OCI-LY7 (cell line): ENCODE results near the gene QSER1. TPM values are rescaled to one million over a fixed set of nuclear protein-coding genes. Genes with fewer than 3 reads are reported as not detected.

ENCODE experiments used
- BruUV-seq: library from RNA; stranded (reverse); fragments of 400-500 nt; replicated peaks from 2 replicates; lab custom pipeline; 2021; lab: Mats Ljungman, UMichigan
- CTCF ChIA-PET: fragments of 300-600 bp; sonication (Branson Sonifier 250); formaldehyde crosslinking; loops from one replicate; lab custom pipeline; 2022; ENCODE audit warnings: antibody characterized with exemption; ENCODE audit not compliant: unreplicated experiment; lab: Charles Lee
- POLR2A ChIA-PET: fragments of 300-600 bp; sonication (Branson Sonifier 250); formaldehyde crosslinking; loops from one replicate; lab custom pipeline; 2022; ENCODE audit warnings: antibody characterized with exemption; lab: Charles Lee
- DNase-seq: peaks from one replicate; pipeline ENCODE4 v3.0.0-alpha.2; 2015; ENCODE audit warnings: low spot score
- H2AFZ ChIP-seq: fragments of 200-600 bp; sonication (generic), shearing (Covaris generic); 2 replicates; pipeline ENCODE4 v1.6.1; 2014; ENCODE audit warnings: mild to moderate bottlenecking, antibody characterized with exemption, low read length, moderate library complexity
- H3K27ac ChIP-seq: fragments of 200-600 bp; sonication (generic); 2 replicates; pipeline ENCODE4 v1.5.1; 2014; ENCODE audit warnings: mixed run types, low read depth, mild to moderate bottlenecking, moderate library complexity, low read length, inconsistent platforms; ENCODE audit not compliant: poor library complexity, severe bottlenecking
- H3K36me3 ChIP-seq: fragments of 200-600 bp; sonication (generic); 2 replicates; pipeline ENCODE4 v1.6.1; 2014; ENCODE audit warnings: mild to moderate bottlenecking, antibody characterized with exemption, low read length, moderate library complexity, mixed read lengths; ENCODE audit not compliant: insufficient read depth
- H3K4me1 ChIP-seq: fragments of 200-600 bp; sonication (generic); 2 replicates; pipeline ENCODE4 v1.5.1; 2014; ENCODE audit warnings: mild to moderate bottlenecking, low read length; ENCODE audit not compliant: insufficient read depth, poor library complexity, severe bottlenecking
- H3K4me2 ChIP-seq: fragments of 200-600 bp; sonication (generic); 2 replicates; pipeline ENCODE4 v1.6.1; 2014; ENCODE audit warnings: mild to moderate bottlenecking, low read length
- H3K4me3 ChIP-seq: fragments of 200-600 bp; sonication (generic); 2 replicates; pipeline ENCODE4 v1.5.1; 2014; ENCODE audit warnings: mild to moderate bottlenecking, low read depth, low read length; ENCODE audit not compliant: poor library complexity, severe bottlenecking
- H3K79me2 ChIP-seq: fragments of 200-600 bp; sonication (generic); 2 replicates; pipeline ENCODE4 v1.6.1; 2016; ENCODE audit warnings: low read depth, mild to moderate bottlenecking, low read length, moderate library complexity, mixed read lengths; ENCODE audit not compliant: insufficient read depth
- H3K9me2 ChIP-seq: fragments of 200-600 bp; sonication (generic); 2 replicates; pipeline ENCODE4 v1.6.1; 2016; ENCODE audit warnings: mild to moderate bottlenecking, low read length, mixed read lengths; ENCODE audit not compliant: insufficient read depth
- H3K9me3 ChIP-seq: fragments of 200-600 bp; sonication (generic); 2 replicates; pipeline ENCODE4 v1.6.1; 2014; ENCODE audit warnings: mild to moderate bottlenecking, mixed run types, low read length, mixed read lengths
- H4K20me1 ChIP-seq: fragments of 200-600 bp; sonication (generic); 2 replicates; pipeline ENCODE4 v1.6.1; 2014; ENCODE audit warnings: mild to moderate bottlenecking, antibody characterized with exemption, low read length, moderate library complexity, mixed read lengths; ENCODE audit not compliant: insufficient read depth
- EZH2phosphoT487 ChIP-seq: fragments of 200-600 bp; sonication (generic); IDR thresholded peaks from 2 replicates; pipeline ENCODE4 v1.6.1; 2018; ENCODE audit warnings: low read depth, borderline replicate concordance, mild to moderate bottlenecking, mixed run types, antibody characterized with exemption, low read length, moderate library complexity, mixed read lengths
- intact Hi-C: fragments of 100-400 bp; cut with micrococcal nuclease; formaldehyde crosslinking; loops from one replicate; pipeline ENCODE4 v1.10.0; 2022; ENCODE audit not compliant: unreplicated experiment
- total RNA-seq, 2 experiments: library from RNA; depleted of rRNA in 1 of 2; stranded (reverse); fragments of >200 nt in 1 of 2; shearing (Covaris generic) in 1 of 2; gene quantifications; 2 replicates each; pipeline ENCODE4 v1.2.3, GENCODE V29; 2014 to 2022
- TF ChIP-seq, protein P1 (sequence below): fragments of 200-600 bp; sonication (generic); conservative IDR thresholded peaks from 2 replicates; pipeline ENCODE4 v1.5.1; 2014; ENCODE audit warnings: mild to moderate bottlenecking, antibody characterized with exemption, low read length, moderate library complexity, mixed read lengths

The QSER1 gene
- total RNA-seq, 2 experiments from 2014 or later, result 30.6 to 46.3 TPM

DNA sequence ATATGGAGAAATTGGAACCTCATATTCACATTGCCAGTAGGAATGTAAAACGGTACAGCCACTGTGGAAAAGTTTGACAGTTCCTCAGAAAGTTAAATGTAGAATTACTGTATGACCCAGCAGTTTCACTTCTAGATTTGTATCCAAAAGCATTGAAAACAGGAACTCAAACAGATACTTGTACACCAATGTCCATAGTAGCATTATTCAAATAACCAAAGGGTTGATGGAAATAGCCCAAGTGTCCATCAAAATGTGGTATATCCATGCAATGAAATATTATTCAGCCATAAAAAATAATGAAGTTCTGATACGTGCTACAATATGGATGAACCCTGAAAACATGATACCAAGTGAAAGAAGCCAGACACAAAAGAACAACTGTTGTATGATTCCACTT is 45.1 kb upstream of the QSER1 start:
- POLR2A ChIA-PET, result no interaction called here

DNA sequence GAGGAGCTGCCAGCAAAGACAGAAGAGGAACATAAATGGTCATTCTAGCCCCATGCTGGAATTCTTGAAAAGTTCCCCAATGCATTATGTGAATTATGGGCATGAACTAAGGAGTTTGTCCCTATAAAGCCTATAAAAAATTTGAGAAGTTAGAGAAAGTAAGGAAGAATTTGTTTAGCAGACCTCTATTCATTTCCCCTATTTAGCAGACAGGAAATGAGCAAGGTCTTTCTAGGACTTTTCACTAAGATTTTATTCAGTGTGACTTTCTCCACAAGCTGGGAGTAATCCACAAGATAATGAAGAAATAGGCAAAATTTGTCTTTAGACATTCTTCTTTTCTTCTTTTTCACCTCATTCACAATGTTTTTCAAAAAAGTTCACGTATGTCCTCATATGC is 42.9 kb upstream of the QSER1 start:
- no peak overlapping the region for H3K27ac ChIP-seq
- BruUV-seq, result no TSS peak
- no peak overlapping the region for H3K4me3 ChIP-seq
- H3K9me2 ChIP-seq, result no peaks in the 10 kb centered on the region
- H4K20me1 ChIP-seq, result no peaks in the 10 kb centered on the region
- no peak overlapping the region for H3K4me2 ChIP-seq
- TF ChIP-seq, protein P1, sequence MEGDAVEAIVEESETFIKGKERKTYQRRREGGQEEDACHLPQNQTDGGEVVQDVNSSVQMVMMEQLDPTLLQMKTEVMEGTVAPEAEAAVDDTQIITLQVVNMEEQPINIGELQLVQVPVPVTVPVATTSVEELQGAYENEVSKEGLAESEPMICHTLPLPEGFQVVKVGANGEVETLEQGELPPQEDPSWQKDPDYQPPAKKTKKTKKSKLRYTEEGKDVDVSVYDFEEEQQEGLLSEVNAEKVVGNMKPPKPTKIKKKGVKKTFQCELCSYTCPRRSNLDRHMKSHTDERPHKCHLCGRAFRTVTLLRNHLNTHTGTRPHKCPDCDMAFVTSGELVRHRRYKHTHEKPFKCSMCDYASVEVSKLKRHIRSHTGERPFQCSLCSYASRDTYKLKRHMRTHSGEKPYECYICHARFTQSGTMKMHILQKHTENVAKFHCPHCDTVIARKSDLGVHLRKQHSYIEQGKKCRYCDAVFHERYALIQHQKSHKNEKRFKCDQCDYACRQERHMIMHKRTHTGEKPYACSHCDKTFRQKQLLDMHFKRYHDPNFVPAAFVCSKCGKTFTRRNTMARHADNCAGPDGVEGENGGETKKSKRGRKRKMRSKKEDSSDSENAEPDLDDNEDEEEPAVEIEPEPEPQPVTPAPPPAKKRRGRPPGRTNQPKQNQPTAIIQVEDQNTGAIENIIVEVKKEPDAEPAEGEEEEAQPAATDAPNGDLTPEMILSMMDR, result no peak
- TF ChIP-seq EZH2phosphoT487, result no peak
- no peaks in the 10 kb centered on the region for H3K9me3 ChIP-seq
- no peaks in the 10 kb centered on the region for H3K79me2 ChIP-seq
- H2AFZ ChIP-seq, result peak overlapping the region; percentile 39; the same call in 1 of the 2 replicates
- ChIA-PET POLR2A (no interaction called here), CTCF (no interaction called here)
- DNase-seq, result no peak
- no peaks in the 10 kb centered on the region for H3K36me3 ChIP-seq
- intact Hi-C loops, result no loop called here
- H3K4me1 ChIP-seq, result no peaks in the 10 kb centered on the region

More for the DNA sequence above, 45.1 kb upstream of the QSER1 start:
- no peaks in the 10 kb centered on the region for H3K36me3 ChIP-seq
- no peaks in the 10 kb centered on the region for H3K9me3 ChIP-seq
- CTCF ChIA-PET, result no interaction called here
- no peaks in the 10 kb centered on the region for H4K20me1 ChIP-seq
- no peak overlapping the region for H2AFZ ChIP-seq
- intact Hi-C loops, result no loop called here
- H3K4me1 ChIP-seq, result no peaks in the 10 kb centered on the region
- H3K4me3 ChIP-seq, result no peak overlapping the region
- no peak overlapping the region for H3K4me2 ChIP-seq
- no peaks in the 10 kb centered on the region for H3K9me2 ChIP-seq
- no peak for DNase-seq
- no peaks in the 10 kb centered on the region for H3K79me2 ChIP-seq
- no peak overlapping the region for H3K27ac ChIP-seq
- no TSS peak for BruUV-seq
- TF ChIP-seq EZH2phosphoT487, result no peak
- TF ChIP-seq, protein P1, result no peak

DNA sequence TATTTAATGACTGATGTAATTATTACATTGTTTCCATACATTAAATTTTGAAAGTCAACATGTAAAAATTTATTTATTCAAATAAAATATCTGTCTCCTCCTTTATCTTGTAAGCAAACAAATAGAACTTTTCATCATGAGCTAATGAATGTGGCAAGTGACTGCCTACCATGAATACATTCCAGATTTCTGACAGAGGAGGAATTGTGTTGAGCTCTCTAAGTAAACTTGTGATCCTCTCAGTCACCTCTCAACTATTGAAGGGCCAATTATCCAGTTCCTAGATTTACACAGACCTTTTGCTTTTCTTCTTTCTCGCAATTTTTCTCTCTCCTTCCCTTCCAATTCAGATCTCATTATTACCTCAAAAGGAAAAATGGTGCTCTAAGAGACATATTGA is 41.4 kb upstream of the QSER1 start:
- no peaks in the 10 kb centered on the region for H3K4me1 ChIP-seq
- no peak overlapping the region for H3K4me3 ChIP-seq
- ChIA-PET CTCF (no interaction called here), POLR2A (interaction anchor here (0.6 kb wide), 1 partner anchor 344 kb away, joined by 3 read pairs; no protein-coding TSS in a partner anchor)
- no peak overlapping the region for H3K4me2 ChIP-seq
- BruUV-seq, result no TSS peak
- no peak for DNase-seq
- no peaks in the 10 kb centered on the region for H3K9me3 ChIP-seq
- intact Hi-C loops, result no loop called here
- no peaks in the 10 kb centered on the region for H3K9me2 ChIP-seq
- H2AFZ ChIP-seq, result no peak overlapping the region
- TF ChIP-seq, protein P1, result no peak
- TF ChIP-seq EZH2phosphoT487, result no peak
- H3K27ac ChIP-seq, result no peak overlapping the region
- no peaks in the 10 kb centered on the region for H4K20me1 ChIP-seq
- H3K79me2 ChIP-seq, result no peaks in the 10 kb centered on the region
- H3K36me3 ChIP-seq, result no peaks in the 10 kb centered on the region
